ENCODE measurements around the gene DOCK7.
A peak's percentile ranks its signal among the peaks of the same experiment; 100 is the strongest.
"Not testable (repeated sequence)": the region's sequence is repeated elsewhere in the genome, so short reads cannot be mapped to it uniquely, and the experiment has no call there.

The DOCK7 gene

GRCh38 chr1:62693123-62693522, 4.9 kb upstream of the DOCK7 start:
- no peak for DNase-seq

DNA sequence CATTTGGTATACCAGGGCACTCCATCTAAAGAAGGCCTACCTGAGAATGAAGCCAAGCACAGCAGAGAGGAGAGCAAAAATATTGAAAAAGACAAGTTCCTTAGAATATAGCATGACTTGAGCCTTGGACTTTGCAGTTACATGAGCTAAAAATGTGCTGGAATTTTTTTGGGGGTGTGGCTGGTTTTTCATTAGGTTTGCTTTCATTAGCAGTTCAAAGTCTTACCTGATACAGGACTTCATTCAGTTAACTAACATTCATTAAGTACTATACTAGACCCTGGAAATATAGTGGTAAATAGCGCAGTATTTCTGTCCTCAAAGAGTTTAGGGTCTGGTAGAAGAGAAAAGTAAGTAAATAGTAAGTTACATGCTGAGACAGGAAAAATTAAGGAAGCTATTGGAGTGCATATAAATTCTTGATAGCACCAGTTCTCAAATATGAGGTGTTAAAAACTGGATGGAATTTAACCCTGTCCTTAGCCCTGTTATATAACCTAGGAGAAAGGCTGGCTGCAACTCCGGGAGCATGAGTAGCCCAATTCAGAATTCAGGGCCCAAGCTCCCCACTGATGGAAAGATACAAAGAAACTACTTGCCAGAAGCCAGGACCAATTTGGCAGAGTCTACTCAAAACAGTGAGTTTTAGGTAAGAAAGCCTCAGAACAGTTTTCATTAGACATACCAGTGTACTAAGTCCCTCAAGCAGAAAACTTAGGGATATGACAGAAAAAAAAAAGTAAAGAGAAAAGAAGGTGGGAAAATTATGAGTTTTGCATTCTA, 3.1 kb upstream of the DOCK7 start:
- DNase-seq = no peak

DNA sequence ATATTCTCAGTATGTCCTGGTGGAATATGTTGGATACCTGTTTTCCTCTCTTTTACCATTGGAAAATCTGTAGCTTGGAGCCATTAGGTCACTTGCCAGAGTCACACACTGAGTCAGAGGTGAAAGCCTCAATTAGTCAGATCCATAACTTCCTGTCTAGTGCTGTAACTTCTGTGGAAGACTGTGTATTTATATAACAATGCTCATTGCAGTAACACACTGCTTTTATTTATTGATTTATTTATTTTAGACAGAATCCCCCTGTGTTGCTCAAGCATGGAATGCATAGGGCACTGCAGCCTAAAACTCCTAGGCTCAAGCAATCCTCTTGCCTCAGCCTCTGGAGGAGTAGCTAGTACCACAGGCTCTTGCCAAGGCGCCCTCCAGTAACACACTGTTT, 1.3 kb upstream of the DOCK7 start:
- peak; percentile 43 for DNase-seq

- no peak for DNase-seq
These were observed 500 bp upstream of the DOCK7 start for GRCh38 chr1:62688687-62689085.

DNA sequence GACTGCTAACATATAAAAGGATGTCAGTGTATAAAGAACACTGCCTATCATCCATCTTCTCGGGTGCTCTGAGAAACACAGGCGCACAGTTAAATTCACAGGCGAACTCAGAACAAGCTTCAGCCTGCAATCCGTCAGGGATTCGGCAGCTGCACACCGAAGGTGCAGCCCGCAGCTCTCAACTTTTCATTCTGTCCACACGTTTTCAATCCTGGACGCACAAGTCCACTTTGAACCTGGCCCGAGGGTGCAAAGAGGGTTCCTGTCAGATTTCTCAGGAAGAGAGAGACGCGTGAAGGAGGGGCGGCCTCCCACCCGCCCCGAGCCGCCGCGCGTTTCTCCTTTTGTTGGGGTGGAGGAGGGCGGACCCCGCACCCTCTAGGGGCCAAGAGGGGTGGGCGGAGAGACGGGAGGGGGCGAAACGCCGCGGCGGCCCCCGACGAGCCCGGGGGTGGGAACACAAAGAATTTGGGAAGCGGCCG, 724 bp downstream of the DOCK7 start:
- DNase-seq = no peak

DNA sequence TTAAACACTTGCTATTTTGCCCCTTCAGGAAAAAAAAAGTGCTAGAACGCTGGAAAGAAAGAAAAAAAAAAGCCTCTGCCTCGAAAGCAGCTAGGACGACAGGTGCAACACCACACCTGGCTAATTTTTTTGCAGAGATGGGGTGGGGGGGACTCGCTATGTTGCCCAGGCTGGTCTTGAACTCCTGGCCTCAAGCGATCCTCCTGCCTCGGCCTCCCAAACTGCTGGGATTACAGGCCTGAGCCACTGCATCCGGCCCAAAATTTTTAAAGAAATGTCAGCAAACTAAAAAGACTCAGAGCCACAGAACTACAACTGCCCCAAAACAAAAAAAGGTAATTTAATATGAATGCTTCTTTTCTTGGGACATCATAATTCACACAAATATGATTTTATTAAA, 1.4 kb downstream of the DOCK7 start:
- no peak for DNase-seq

GRCh38 chr1:62685431-62685859, 2.7 kb downstream of the DOCK7 start:
- DNase-seq = peak; percentile 24

- DNase-seq = no peak
These were observed 5.7 kb downstream of the DOCK7 start for GRCh38 chr1:62682531-62682930.

DNA sequence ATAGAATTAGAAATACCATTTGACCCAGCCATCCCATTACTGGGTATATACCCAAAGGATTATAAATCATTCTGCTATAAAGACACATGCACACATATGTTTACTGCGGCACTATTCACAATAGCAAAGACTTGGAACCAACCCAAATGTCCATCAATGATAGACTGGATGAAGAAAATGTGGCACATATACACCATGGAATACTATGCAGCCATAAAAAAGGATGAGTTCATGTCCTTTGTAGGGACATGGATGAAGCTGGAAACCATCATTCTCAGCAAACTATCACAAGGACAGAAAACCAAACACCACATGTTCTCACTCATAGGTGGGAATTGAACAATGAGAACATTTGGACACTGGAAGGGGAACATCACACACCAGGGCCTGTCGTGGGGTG, 7.2 kb downstream of the DOCK7 start:
- not testable (repeated sequence) for DNase-seq

DNA sequence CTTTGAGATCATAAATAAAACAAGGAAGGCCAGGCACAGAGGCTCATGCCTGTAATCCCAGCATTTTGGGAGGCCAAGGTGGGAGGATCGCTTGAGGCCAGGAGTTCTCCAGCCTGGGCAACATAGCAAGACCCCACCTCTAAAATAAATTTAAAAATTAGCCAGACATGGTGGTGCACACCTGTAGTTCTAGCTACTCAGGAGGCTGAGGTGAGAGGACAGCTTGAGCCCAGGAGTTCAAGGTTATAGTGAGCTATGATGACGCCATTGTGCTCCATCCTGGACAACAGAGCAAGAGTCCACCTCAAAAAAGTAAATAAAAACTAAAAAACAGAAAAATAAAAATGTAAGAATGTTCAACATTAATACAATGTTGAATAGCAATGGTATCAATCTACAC, 10.4 kb downstream of the DOCK7 start:
- not testable (repeated sequence) for DNase-seq

- DNase-seq = no peak
These were observed 11.4 kb downstream of the DOCK7 start for GRCh38 chr1:62676611-62677356.

DNA sequence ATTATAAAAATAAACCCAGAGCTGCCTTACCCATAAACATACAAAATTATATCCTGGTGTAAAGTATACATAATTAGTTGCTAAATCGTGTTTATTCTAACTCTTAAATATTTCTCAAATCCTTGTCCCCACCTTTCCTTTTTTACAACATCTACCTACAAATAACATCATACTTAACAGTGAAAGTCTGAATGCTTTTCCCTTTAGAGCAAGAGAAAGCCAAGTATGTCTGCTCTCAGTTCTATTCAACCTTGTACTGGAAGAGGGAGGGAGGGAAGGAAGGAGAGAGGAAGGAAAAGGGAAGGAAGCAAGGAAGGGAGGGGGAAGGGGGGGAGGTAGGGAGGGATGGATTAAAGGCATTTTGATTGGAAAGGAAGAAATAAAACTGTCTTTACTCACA, 14.6 kb downstream of the DOCK7 start:
- no peak for DNase-seq

- DNase-seq = no peak
These were observed 16.2 kb downstream of the DOCK7 start for GRCh38 chr1:62672029-62672428.

DNA sequence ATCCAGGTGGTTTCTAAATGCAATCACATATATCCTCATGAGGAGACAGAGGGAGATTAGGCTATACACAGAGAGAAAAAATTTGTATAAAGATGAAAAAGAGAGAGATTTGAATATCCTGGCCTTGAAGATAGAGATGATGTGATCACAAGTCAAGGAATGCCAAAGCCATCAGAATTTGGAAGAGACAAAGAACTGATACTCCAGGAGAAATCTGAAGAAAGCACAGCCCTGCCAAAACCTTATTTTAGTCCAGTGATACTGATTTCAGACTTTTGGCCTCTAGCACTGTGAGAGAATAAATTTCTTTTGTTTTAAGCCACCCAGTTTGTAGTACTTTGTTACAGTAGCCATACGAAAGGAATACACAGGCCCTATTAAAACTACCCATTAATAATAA, 33.4 kb downstream of the DOCK7 start:
- DNase-seq = no peak

DNA sequence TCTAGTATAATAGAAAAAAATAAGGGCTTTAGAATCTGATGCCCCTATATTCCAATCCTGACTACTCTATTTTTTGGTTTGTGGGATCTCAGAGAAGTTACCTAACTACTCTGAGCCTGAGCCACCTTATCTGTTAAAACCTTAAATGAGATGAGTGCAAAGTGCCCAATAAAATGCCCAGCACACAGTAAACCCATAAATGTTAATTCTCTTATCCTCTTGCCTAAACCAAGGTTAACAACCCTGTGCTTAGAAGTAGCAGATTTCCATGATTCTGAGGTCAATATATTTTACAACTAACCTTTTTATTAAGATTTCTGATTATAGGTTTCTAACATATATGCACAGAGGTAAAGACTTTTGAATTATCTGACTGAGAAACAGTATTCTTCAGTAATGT, 35.8 kb downstream of the DOCK7 start:
- DNase-seq = no peak

DNA sequence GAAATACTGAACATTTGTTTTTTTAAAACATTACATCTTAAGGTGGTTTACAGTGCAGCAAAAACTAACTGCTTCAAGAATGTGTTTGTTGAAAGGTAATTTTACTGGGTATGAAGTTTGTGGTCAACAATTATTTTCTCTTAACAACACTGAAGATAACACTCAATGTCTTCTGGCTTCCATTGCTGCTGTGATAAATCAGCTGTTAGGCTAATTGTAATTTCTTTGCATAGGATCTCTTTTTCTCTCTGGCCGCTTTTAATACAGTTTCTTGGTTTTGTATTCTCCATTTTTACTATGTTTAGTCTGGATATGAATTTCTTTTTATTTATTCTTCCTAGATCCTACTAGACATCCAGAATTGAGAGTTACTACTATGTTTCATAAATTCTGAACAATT, 44.9 kb downstream of the DOCK7 start:
- no peak for DNase-seq

- no peak for DNase-seq
These were observed 50.6 kb downstream of the DOCK7 start for GRCh38 chr1:62637392-62638105.

- DNase-seq = no peak
These were observed 59.7 kb downstream of the DOCK7 start for GRCh38 chr1:62628506-62628905.

- DNase-seq = no peak
These were observed 62.8 kb downstream of the DOCK7 start for GRCh38 chr1:62625415-62625814.

DNA sequence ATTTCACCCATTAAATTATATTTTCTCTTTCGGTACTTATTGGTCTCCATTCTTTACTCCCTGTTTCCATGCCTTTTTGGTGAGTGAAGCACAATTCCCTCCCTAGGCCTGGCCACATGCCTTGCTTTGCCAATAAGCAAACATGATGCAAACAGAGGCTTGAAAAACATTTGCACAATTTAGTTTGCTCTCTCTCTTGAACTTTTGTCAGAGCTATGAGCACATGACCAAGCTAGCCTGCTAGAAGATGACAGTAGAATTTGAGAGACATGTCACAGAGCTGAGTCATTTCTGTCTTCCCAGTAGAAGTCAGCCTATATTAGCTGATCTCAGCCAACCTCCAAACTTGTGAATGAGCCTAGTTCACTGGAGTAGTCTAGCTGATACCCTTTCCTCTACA, 66.3 kb downstream of the DOCK7 start:
- peak; percentile 72 for DNase-seq

- no peak for DNase-seq
These were observed 74.3 kb downstream of the DOCK7 start for GRCh38 chr1:62613890-62614289.

DNA sequence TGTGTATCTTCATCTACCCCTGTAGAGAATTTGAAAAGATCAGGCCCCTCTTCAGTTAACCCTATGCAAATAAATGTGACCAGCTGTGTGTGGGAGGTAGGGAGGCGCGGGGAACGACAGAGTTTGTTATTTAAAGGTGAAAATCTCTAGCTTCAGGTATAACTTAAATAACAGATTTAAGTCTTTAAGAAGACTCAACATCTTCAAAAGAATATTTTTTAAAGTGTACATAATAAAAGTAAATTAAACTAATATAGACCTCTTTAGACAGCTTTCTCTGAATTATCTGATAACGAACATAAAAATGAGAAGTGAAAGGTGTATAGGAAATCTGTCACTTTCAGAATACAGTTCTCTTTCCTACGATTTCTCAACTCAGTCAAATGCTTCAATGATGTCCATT, 74.9 kb downstream of the DOCK7 start:
- DNase-seq = no peak

GRCh38 chr1:62612770-62613169, 75.4 kb downstream of the DOCK7 start:
- DNase-seq = no peak

- not testable (repeated sequence) for DNase-seq
These were observed 77.6 kb downstream of the DOCK7 start for GRCh38 chr1:62610588-62610987.

Measured in NCI-H226 (cell line).